Measurements from ENCODE around the gene MLH1.

The MLH1 gene

DNA sequence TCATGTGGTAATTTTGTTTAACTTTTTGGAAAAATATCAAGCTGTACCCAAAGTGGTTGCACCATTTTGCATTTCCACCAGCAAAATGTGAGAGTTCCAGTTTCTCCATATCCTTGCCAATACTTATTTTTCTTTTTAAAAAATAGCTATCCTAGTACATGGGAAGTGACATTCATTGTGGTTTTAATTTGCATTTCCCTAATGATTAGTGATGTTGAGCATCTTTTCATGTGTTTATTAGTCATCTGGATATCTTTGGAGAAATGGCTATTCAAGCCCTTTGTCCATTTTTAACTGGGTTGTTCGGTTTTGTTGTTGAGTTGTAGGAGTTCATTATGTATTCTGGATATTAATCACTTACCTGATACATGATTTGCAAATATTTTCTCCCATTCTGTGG lies 29.0 kb upstream of the MLH1 start:
- no peaks in the 10 kb centered on the region for H3K27me3 ChIP-seq (ENCODE audit: insufficient read depth, low read depth)
- H3K4me2 ChIP-seq: no peak overlapping the region
- TF ChIP-seq, protein P1, sequence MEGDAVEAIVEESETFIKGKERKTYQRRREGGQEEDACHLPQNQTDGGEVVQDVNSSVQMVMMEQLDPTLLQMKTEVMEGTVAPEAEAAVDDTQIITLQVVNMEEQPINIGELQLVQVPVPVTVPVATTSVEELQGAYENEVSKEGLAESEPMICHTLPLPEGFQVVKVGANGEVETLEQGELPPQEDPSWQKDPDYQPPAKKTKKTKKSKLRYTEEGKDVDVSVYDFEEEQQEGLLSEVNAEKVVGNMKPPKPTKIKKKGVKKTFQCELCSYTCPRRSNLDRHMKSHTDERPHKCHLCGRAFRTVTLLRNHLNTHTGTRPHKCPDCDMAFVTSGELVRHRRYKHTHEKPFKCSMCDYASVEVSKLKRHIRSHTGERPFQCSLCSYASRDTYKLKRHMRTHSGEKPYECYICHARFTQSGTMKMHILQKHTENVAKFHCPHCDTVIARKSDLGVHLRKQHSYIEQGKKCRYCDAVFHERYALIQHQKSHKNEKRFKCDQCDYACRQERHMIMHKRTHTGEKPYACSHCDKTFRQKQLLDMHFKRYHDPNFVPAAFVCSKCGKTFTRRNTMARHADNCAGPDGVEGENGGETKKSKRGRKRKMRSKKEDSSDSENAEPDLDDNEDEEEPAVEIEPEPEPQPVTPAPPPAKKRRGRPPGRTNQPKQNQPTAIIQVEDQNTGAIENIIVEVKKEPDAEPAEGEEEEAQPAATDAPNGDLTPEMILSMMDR (conservative IDR thresholded peaks at IDR 0.05; ENCODE audit: low read depth, low read length): no peak
- H3K79me2 ChIP-seq (ENCODE audit: insufficient read depth, low read depth): no peaks in the 10 kb centered on the region
- H3K27ac ChIP-seq: no peak overlapping the region
- no peaks in the 10 kb centered on the region for H4K20me1 ChIP-seq (ENCODE audit: insufficient read depth)
- H3K9ac ChIP-seq: no peak overlapping the region
- H3K4me1 ChIP-seq (ENCODE audit: low read depth, poor library complexity, severe bottlenecking): no peaks in the 10 kb centered on the region
- H3K36me3 ChIP-seq (ENCODE audit: insufficient read depth): no peaks in the 10 kb centered on the region
- no peak overlapping the region for H2AFZ ChIP-seq (ENCODE audit: low read depth)
- H3K4me3 ChIP-seq (IDR thresholded peaks at IDR 0.05; ENCODE audit: insufficient read depth, low read depth, low read length): no peak overlapping the region

DNA sequence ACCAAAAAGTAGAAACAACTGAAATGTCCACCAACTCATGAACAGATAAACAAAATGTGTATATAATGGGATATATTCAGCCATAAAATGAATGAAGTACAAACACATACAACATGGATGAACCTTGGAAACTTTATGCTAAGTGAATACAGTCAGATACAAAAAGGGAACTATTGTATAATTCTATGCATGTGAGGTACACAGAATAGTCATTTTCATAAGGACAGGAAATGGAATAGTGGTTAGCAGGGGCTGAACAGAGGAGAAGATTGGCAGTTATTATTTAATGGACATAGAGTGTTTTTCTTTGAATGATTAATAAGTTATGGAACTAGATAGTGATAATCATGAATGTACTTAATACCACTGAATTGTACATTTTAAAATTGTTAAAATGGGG lies 28.5 kb upstream of the MLH1 start:
- Histone ChIP-seq H3K4me2 (no peak overlapping the region), H3K79me2 (ENCODE audit: insufficient read depth, low read depth) (no peaks in the 10 kb centered on the region), H3K36me3 (ENCODE audit: insufficient read depth) (no peaks in the 10 kb centered on the region), H4K20me1 (ENCODE audit: insufficient read depth) (no peaks in the 10 kb centered on the region), H3K4me1 (ENCODE audit: low read depth, poor library complexity, severe bottlenecking) (no peaks in the 10 kb centered on the region), H3K27ac (no peak overlapping the region), H3K4me3 (IDR thresholded peaks at IDR 0.05; ENCODE audit: insufficient read depth, low read depth, low read length) (no peak overlapping the region), H3K9ac (no peak overlapping the region), H2AFZ (ENCODE audit: low read depth) (no peak overlapping the region), H3K27me3 (ENCODE audit: insufficient read depth, low read depth) (no peaks in the 10 kb centered on the region)
- TF ChIP-seq, protein P1 (conservative IDR thresholded peaks at IDR 0.05; ENCODE audit: low read depth, low read length): no peak

DNA sequence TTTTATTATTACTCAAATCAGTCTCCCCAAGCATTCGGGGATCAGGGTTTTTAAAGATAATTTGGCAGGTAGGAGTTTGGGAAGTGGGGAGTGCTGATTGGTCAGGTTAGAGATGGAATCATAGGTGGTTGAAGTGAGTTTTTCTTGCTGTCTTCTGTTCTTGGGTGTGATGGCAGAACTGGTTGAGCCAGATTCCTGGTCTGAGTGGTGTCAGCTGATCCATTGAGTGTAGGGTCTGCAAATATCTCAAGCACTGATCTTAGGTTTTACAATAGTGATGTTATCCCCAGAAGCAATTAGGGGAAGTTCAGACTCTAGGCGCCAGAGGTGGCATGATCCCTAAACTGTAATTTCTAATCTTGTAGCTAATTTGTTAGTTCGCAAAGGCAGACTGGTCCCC lies 27.9 kb upstream of the MLH1 start:
- H3K9ac ChIP-seq: no peak overlapping the region
- no peaks in the 10 kb centered on the region for H4K20me1 ChIP-seq (ENCODE audit: insufficient read depth)
- no peaks in the 10 kb centered on the region for H3K4me1 ChIP-seq (ENCODE audit: low read depth, poor library complexity, severe bottlenecking)
- H3K36me3 ChIP-seq (ENCODE audit: insufficient read depth): no peaks in the 10 kb centered on the region
- no peaks in the 10 kb centered on the region for H3K27me3 ChIP-seq (ENCODE audit: insufficient read depth, low read depth)
- H3K4me2 ChIP-seq: no peak overlapping the region
- H3K79me2 ChIP-seq (ENCODE audit: insufficient read depth, low read depth): no peaks in the 10 kb centered on the region
- H3K27ac ChIP-seq: no peak overlapping the region
- no peak overlapping the region for H2AFZ ChIP-seq (ENCODE audit: low read depth)
- TF ChIP-seq, protein P1 (conservative IDR thresholded peaks at IDR 0.05; ENCODE audit: low read depth, low read length): no peak
- no peak overlapping the region for H3K4me3 ChIP-seq (IDR thresholded peaks at IDR 0.05; ENCODE audit: insufficient read depth, low read depth, low read length)

DNA sequence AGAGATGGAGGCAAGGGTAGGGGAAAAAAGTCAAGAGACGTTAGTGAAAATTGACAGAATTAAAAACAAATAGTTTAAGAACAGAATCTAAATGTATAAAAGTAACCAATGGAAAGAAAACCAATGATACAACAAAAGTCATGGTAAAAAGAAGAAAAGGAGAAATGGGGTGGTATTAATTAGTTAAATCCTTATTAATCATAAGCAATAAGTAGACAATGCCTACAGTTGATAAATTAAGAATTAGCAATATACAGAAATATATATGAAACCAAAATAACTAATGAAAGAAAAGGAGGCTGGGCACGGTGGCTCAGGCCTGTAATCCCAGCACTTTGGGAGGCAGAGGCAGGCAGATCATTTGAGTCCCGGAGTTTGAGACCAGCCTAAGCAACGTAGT lies 24.2 kb upstream of the MLH1 start:
- no peaks in the 10 kb centered on the region for H3K79me2 ChIP-seq (ENCODE audit: insufficient read depth, low read depth)
- no peak overlapping the region for H3K9ac ChIP-seq
- TF ChIP-seq, protein P1 (conservative IDR thresholded peaks at IDR 0.05; ENCODE audit: low read depth, low read length): no peak
- H3K4me2 ChIP-seq: no peak overlapping the region
- no peaks in the 10 kb centered on the region for H4K20me1 ChIP-seq (ENCODE audit: insufficient read depth)
- H3K4me3 ChIP-seq (IDR thresholded peaks at IDR 0.05; ENCODE audit: insufficient read depth, low read depth, low read length): no peak overlapping the region
- H3K27me3 ChIP-seq (ENCODE audit: insufficient read depth, low read depth): no peaks in the 10 kb centered on the region
- no peaks in the 10 kb centered on the region for H3K4me1 ChIP-seq (ENCODE audit: low read depth, poor library complexity, severe bottlenecking)
- no peak overlapping the region for H3K27ac ChIP-seq
- no peak overlapping the region for H2AFZ ChIP-seq (ENCODE audit: low read depth)
- no peaks in the 10 kb centered on the region for H3K36me3 ChIP-seq (ENCODE audit: insufficient read depth)
